ENCODE data around the gene RSPH6A. TPM values are rescaled to one million over a fixed set of nuclear protein-coding genes. Genes with fewer than 3 reads are reported as not detected.
A peak's percentile ranks its signal among the peaks of the same experiment; 100 is the strongest.

Gene RSPH6A
- total RNA-seq, 1 experiment from 2014 or later: 0.52 TPM

GRCh38 chr19:45794627-45795026 is 20.5 kb downstream of the RSPH6A start:
- Mint-ChIP-seq H3K4me3 (ENCODE audit: low read depth, unreplicated experiment) (no peak overlapping the region), H3K27me3 (ENCODE audit: unreplicated experiment) (peaks cover 26% of the 10 kb centered on the region), H3K27ac (ENCODE audit: unreplicated experiment) (peak overlapping the region; percentile 7), H3K36me3 (ENCODE audit: insufficient read depth, unreplicated experiment) (peaks cover 39% of the 10 kb centered on the region), H3K4me1 (ENCODE audit: low read depth, unreplicated experiment) (peaks cover 41% of the 10 kb centered on the region), H3K9me3 (ENCODE audit: low read depth, unreplicated experiment) (no peaks in the 10 kb centered on the region)
- CTCF ChIA-PET: interaction anchor here (0.6 to 1.5 kb wide), 2 partner anchors 12 to 25 kb away, joined by 7 read pairs; partner anchors contain the start of genes DMPK and SIX5
- no peak for DNase-seq
- intact Hi-C loops (cut with micrococcal nuclease; ENCODE audit: unreplicated experiment): no loop called here
- no TSS peak for BruUV-seq (replicated peaks)
- TF ChIP-seq CTCF (IDR thresholded peaks at IDR 0.05; ENCODE audit: unreplicated experiment): no peak

GRCh38 chr19:45793876-45794275 is 21.2 kb downstream of the RSPH6A start:
- DNase-seq: no peak
- H3K9me3 Mint-ChIP-seq (ENCODE audit: low read depth, unreplicated experiment): no peaks in the 10 kb centered on the region
- peaks cover 35% of the 10 kb centered on the region for H3K4me1 Mint-ChIP-seq (ENCODE audit: low read depth, unreplicated experiment)
- intact Hi-C loops (cut with micrococcal nuclease; ENCODE audit: unreplicated experiment): no loop called here
- no TSS peak for BruUV-seq (replicated peaks)
- H3K36me3 Mint-ChIP-seq (ENCODE audit: insufficient read depth, unreplicated experiment): peaks cover 45% of the 10 kb centered on the region
- peak overlapping the region; percentile 83 for H3K27ac Mint-ChIP-seq (ENCODE audit: unreplicated experiment)
- H3K27me3 Mint-ChIP-seq (ENCODE audit: unreplicated experiment): peaks cover 26% of the 10 kb centered on the region
- peak overlapping the region; percentile 93 for H3K4me3 Mint-ChIP-seq (ENCODE audit: low read depth, unreplicated experiment)
- no peak for TF ChIP-seq CTCF (IDR thresholded peaks at IDR 0.05; ENCODE audit: unreplicated experiment)
- CTCF ChIA-PET: interaction anchor here (1.5 kb wide), 1 partner anchor 24 kb away, joined by 7 read pairs; the partner anchor contains the start of gene SIX5

- intact Hi-C loops (cut with micrococcal nuclease; ENCODE audit: unreplicated experiment): no loop called here
- peak overlapping the region; percentile 83 for H3K27ac Mint-ChIP-seq (ENCODE audit: unreplicated experiment)
- no peaks in the 10 kb centered on the region for H3K9me3 Mint-ChIP-seq (ENCODE audit: low read depth, unreplicated experiment)
- peaks cover 26% of the 10 kb centered on the region for H3K27me3 Mint-ChIP-seq (ENCODE audit: unreplicated experiment)
- no peak for DNase-seq
- peak overlapping the region; percentile 93 for H3K4me3 Mint-ChIP-seq (ENCODE audit: low read depth, unreplicated experiment)
- BruUV-seq (replicated peaks): no TSS peak
- no peak for TF ChIP-seq CTCF (IDR thresholded peaks at IDR 0.05; ENCODE audit: unreplicated experiment)
- CTCF ChIA-PET: interaction anchor here (0.6 to 1.8 kb wide), 7 partner anchors 12 to 149 kb away, joined by 3 to 16 read pairs (median 4); partner anchors contain the start of gene SIX5
- peaks cover 33% of the 10 kb centered on the region for H3K4me1 Mint-ChIP-seq (ENCODE audit: low read depth, unreplicated experiment)
- H3K36me3 Mint-ChIP-seq (ENCODE audit: insufficient read depth, unreplicated experiment): peaks cover 46% of the 10 kb centered on the region
These were observed 21.9 kb downstream of the RSPH6A start for GRCh38 chr19:45793178-45793564.

- peaks cover 51% of the 10 kb centered on the region for H3K36me3 Mint-ChIP-seq (ENCODE audit: insufficient read depth, unreplicated experiment)
- H3K27me3 Mint-ChIP-seq (ENCODE audit: unreplicated experiment): peaks cover 26% of the 10 kb centered on the region
- no peaks in the 10 kb centered on the region for H3K9me3 Mint-ChIP-seq (ENCODE audit: low read depth, unreplicated experiment)
- peak; percentile 100 for DNase-seq
- peak within 1 kb of the TSS; percentile 83 for H3K27ac Mint-ChIP-seq (ENCODE audit: unreplicated experiment)
- peaks cover 33% of the 10 kb centered on the region for H3K4me1 Mint-ChIP-seq (ENCODE audit: low read depth, unreplicated experiment)
- H3K4me3 Mint-ChIP-seq (ENCODE audit: low read depth, unreplicated experiment): peak within 1 kb of the TSS; percentile 93
- no TSS peak for BruUV-seq (replicated peaks)
- TF ChIP-seq CTCF (IDR thresholded peaks at IDR 0.05; ENCODE audit: unreplicated experiment): no peak
- intact Hi-C loops (cut with micrococcal nuclease; ENCODE audit: unreplicated experiment): no loop called here
- CTCF ChIA-PET: interaction anchor here (0.6 to 1.8 kb wide), 8 partner anchors 12 to 315 kb away, joined by 3 to 16 read pairs (median 4); partner anchors contain the start of gene SIX5
These were observed 22.5 kb downstream of the RSPH6A start, which contains the start of gene DMWD for GRCh38 chr19:45792470-45793177. Gene DMWD, minus strand, starts transcription at chr19:45792845. Its CDS starts 89 bp downstream, at chr19:45792756.
